Measurements from ENCODE around the gene ID3. TPM values are rescaled to one million over a fixed set of nuclear protein-coding genes. Genes with fewer than 3 reads are reported as not detected.

The ID3 gene, protein sequence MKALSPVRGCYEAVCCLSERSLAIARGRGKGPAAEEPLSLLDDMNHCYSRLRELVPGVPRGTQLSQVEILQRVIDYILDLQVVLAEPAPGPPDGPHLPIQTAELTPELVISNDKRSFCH
- total RNA-seq, result 195 and 205 TPM in 2 replicates

- CTCF ChIA-PET, result interaction anchor here (1.0 to 31.5 kb wide), 10 partner anchors 10 to 213 kb away, joined by 3 to 872 read pairs (median 6); no protein-coding TSS in a partner anchor
- TF ChIP-seq CTCF (IDR thresholded peaks at IDR 0.05), result no peak
- Mint-ChIP-seq H3K27me3 (no peaks in the 10 kb centered on the region), H3K4me1 (peaks cover 80% of the 10 kb centered on the region), H3K27ac (peak within 1 kb of the TSS; percentile 95), H3K9me3 (no peaks in the 10 kb centered on the region), H3K36me3 (ENCODE audit: low read depth) (peaks cover 22% of the 10 kb centered on the region), H3K4me3 (peak within 1 kb of the TSS; percentile 87)
- intact Hi-C loops (cut with micrococcal nuclease), result loop anchor here (1.0 to 10.0 kb wide), 8 partner anchors 10 to 165 kb away; no protein-coding TSS in a partner anchor
- POLR2A ChIA-PET, result interaction anchor here (0.6 to 36.4 kb wide), 18 partner anchors 9 to 330 kb away, joined by 3 to 1151 read pairs (median 7); partner anchors contain the start of genes E2F2 and HNRNPR
- DNase-seq, result peak; percentile 90
- peak; percentile 75 for ATAC-seq (ENCODE audit: low read depth)
Measured at GRCh38 chr1:23559136-23559984, at the start of gene ID3. Gene ID3 (minus strand): TSS chr1:23559501. CDS start chr1:23559426, 75 bp downstream.

- no peak for ATAC-seq (ENCODE audit: low read depth)
- Mint-ChIP-seq H3K27me3 (no peaks in the 10 kb centered on the region), H3K4me3 (no peak overlapping the region), H3K9me3 (no peaks in the 10 kb centered on the region), H3K27ac (peak overlapping the region; percentile 78), H3K4me1 (peaks cover 64% of the 10 kb centered on the region), H3K36me3 (ENCODE audit: low read depth) (no peaks in the 10 kb centered on the region)
- ChIA-PET POLR2A (interaction anchor here (0.5 to 1.8 kb wide), 8 partner anchors 10 to 403 kb away, joined by 3 to 8 read pairs (median 4); partner anchors contain the start of gene ID3), CTCF (interaction anchor here (1.2 kb wide), 1 partner anchor 9 kb away, joined by 3 read pairs; no protein-coding TSS in a partner anchor)
- DNase-seq, result no peak
- TF ChIP-seq CTCF (IDR thresholded peaks at IDR 0.05), result no peak
- intact Hi-C loops (cut with micrococcal nuclease), result no loop called here
Measured at GRCh38 chr1:23607944-23608343, 48.6 kb upstream of the ID3 start.

DNA sequence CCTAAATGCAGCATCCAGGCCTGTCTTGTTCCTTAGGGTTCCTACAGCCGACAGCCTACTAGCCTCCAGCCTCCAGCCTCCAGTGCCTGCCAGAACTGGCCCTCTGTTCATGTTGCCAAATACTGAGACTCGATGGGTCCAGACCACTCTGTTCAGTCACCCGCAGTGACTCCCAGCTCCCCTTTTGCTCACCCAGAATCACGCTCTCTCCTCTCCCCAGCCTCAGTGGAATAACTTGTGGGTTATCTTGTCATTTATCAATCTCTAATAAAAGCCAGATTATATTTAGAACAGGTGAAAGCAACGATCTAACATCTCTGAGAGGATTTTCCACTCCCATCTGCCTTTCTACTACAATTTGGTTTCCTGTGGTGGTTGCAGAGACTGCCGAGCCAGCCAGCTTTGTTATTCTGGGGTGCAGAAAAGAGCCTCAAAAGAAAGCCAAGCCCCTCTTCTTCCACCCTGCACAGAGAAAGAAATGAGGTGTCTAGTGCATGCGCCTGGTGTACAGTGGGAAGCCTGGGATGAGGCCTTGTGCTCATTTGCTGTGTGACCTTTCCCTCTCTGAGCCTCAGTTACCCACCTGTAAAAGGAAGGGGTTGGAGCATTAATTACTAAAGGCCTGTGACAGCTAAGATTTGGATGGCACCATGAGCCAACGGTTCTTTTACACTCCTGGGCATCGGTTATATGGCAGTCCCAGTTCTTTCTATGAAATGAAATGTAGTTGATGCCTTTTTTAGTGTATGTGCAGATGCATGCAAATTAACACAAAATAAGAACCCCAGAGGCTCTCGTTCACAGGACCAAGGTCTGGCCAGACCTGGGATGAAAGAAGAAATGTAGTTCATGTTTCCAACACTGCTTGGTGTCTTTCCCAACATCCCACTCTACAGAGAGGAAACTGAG lies 42.9 kb upstream of the ID3 start:
- CTCF ChIA-PET, result interaction anchor here (0.6 to 3.2 kb wide), 4 partner anchors 10 to 35 kb away, joined by 3 to 9 read pairs (median 4); no protein-coding TSS in a partner anchor
- intact Hi-C loops (cut with micrococcal nuclease), result no loop called here
- peak overlapping the region; percentile 60 for H3K4me3 Mint-ChIP-seq
- H3K4me1 Mint-ChIP-seq, result peaks cover 76% of the 10 kb centered on the region
- no peaks in the 10 kb centered on the region for H3K27me3 Mint-ChIP-seq
- ATAC-seq (ENCODE audit: low read depth) (no peak), DNase-seq (no peak)
- no peaks in the 10 kb centered on the region for H3K36me3 Mint-ChIP-seq (ENCODE audit: low read depth)
- H3K9me3 Mint-ChIP-seq, result no peaks in the 10 kb centered on the region
- peak overlapping the region; percentile 89 for H3K27ac Mint-ChIP-seq
- no peak for TF ChIP-seq CTCF (IDR thresholded peaks at IDR 0.05)
- POLR2A ChIA-PET, result interaction anchor here (0.9 to 20.5 kb wide), 5 partner anchors 10 to 36 kb away, joined by 4 to 1151 read pairs (median 25); partner anchors contain the start of gene ID3

DNA sequence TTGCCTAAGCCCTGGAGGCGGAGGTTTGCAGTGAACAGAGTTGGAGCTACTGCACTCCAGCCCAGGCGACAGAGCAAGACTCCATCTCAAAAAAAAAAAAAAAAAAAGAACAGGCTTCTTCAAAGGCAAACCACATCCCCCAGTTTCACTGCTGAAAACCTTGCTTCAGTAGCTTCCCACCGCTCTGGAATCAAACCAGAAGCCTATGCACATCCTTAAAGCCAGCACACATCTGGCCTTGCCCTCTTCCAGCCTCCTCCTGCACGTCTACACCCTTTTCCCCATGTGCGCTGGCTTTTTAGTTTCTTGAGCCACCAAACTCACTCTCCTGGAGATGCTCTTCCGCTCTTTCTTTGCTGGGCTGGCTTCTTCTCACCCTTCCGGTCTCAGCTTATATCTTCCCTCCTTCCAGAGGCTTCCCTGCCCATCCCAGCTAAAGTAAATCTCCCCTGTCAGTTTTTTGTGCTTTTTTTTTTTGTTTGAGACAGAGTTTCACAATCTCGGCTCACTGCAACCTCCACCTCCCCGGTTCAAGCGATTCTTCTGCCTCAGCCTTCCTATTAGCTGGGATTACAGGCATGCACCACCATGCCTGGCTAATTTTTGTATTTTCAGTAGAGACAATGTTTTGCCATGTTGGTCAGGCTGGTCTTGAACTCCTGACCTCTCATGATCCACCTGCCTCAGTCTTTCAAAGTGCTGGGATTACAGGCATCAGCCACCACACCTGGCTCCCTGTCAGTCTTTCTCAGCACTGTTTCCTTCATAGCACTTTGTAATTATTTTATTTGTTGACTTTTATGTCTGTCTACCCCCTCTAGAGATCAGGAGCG lies 42.0 kb upstream of the ID3 start:
- H3K27ac Mint-ChIP-seq, result peak overlapping the region; percentile 89

More for the DNA sequence above, 42.0 kb upstream of the ID3 start:
- no peak for TF ChIP-seq CTCF (IDR thresholded peaks at IDR 0.05)
- intact Hi-C loops (cut with micrococcal nuclease), result no loop called here
- no peak for DNase-seq
- ChIA-PET CTCF (interaction anchor here (1.2 to 3.2 kb wide), 2 partner anchors 34 to 36 kb away, joined by 4 to 9 read pairs; no protein-coding TSS in a partner anchor), POLR2A (interaction anchor here (0.9 to 20.5 kb wide), 8 partner anchors 10 to 35 kb away, joined by 3 to 1151 read pairs (median 20); partner anchors contain the start of gene ID3)
- Mint-ChIP-seq H3K27me3 (no peaks in the 10 kb centered on the region), H3K36me3 (ENCODE audit: low read depth) (no peaks in the 10 kb centered on the region), H3K9me3 (no peaks in the 10 kb centered on the region), H3K4me3 (peak overlapping the region; percentile 60), H3K4me1 (peaks cover 76% of the 10 kb centered on the region)
- peak; percentile 26 for ATAC-seq (ENCODE audit: low read depth)

Measured in activated B cell treated with CpG ODN at 0.5 μM for 24 hours (primary cell).